ENCODE data around the gene TTLL11. TPM values are rescaled to one million over a fixed set of nuclear protein-coding genes. Genes with fewer than 3 reads are reported as not detected.

TTLL11 gene
- total RNA-seq, 1 experiment from 2014 or later, result 7.0 TPM

GRCh38 chr9:122133263-122133983 is 40.3 kb upstream of the TTLL11 start:
- Histone ChIP-seq H3K4me2 (ENCODE audit: low read length) (no peak overlapping the region), H3F3A (ENCODE audit: low read length, unreplicated experiment) (no peaks in the 10 kb centered on the region), H3K27ac (ENCODE audit: low read length) (no peak overlapping the region), H2AFZ (ENCODE audit: low read length) (no peak overlapping the region), H3K79me2 (ENCODE audit: low read length) (no peaks in the 10 kb centered on the region), H3K9ac (ENCODE audit: low read length) (no peak overlapping the region), H3K36me3 (ENCODE audit: low read depth, low read length) (no peaks in the 10 kb centered on the region), H4K20me1 (ENCODE audit: low read length) (no peaks in the 10 kb centered on the region), H3K27me3 (ENCODE audit: low read length) (no peaks in the 10 kb centered on the region), H3K4me1 (ENCODE audit: insufficient read depth, low read length) (no peaks in the 10 kb centered on the region), H3K4me3 (ENCODE audit: low read length) (no peak overlapping the region), H3K9me3 (ENCODE audit: low read length) (no peaks in the 10 kb centered on the region), H3K9me2 (replicated peaks; ENCODE audit: low read length) (no peaks in the 10 kb centered on the region)
- intact Hi-C loops (cut with micrococcal nuclease), result no loop called here
- ChIA-PET CTCF (no interaction called here), POLR2A (ENCODE audit: unreplicated experiment) (no interaction called here)
- no TSS peak for BruUV-seq (replicated peaks)
- DNase-seq (no peak), ATAC-seq (no peak)
- TF ChIP-seq CTCF (conservative IDR thresholded peaks at IDR 0.05; ENCODE audit: low read depth, low read length) (no peak), EZH2phosphoT487 (IDR thresholded peaks at IDR 0.05; ENCODE audit: borderline replicate concordance, low read length) (no peak), EZH2 (IDR thresholded peaks at IDR 0.05; ENCODE audit: low read length, unreplicated experiment) (no peak)

GRCh38 chr9:122132539-122132938 is 39.4 kb upstream of the TTLL11 start:
- ChIA-PET CTCF (no interaction called here), POLR2A (ENCODE audit: unreplicated experiment) (no interaction called here)
- Histone ChIP-seq H3K36me3 (ENCODE audit: low read depth, low read length) (no peaks in the 10 kb centered on the region), H3K4me1 (ENCODE audit: insufficient read depth, low read length) (no peaks in the 10 kb centered on the region), H3K27me3 (ENCODE audit: low read length) (no peaks in the 10 kb centered on the region), H3K9ac (ENCODE audit: low read length) (no peak overlapping the region), H4K20me1 (ENCODE audit: low read length) (no peaks in the 10 kb centered on the region), H3K27ac (ENCODE audit: low read length) (no peak overlapping the region), H3K9me3 (ENCODE audit: low read length) (no peaks in the 10 kb centered on the region), H3F3A (ENCODE audit: low read length, unreplicated experiment) (no peaks in the 10 kb centered on the region), H3K79me2 (ENCODE audit: low read length) (no peaks in the 10 kb centered on the region), H3K4me2 (ENCODE audit: low read length) (no peak overlapping the region), H2AFZ (ENCODE audit: low read length) (no peak overlapping the region), H3K4me3 (ENCODE audit: low read length) (no peak overlapping the region), H3K9me2 (replicated peaks; ENCODE audit: low read length) (no peaks in the 10 kb centered on the region)
- TF ChIP-seq EZH2phosphoT487 (IDR thresholded peaks at IDR 0.05; ENCODE audit: borderline replicate concordance, low read length), result no peak
- no peak for TF ChIP-seq CTCF (conservative IDR thresholded peaks at IDR 0.05; ENCODE audit: low read depth, low read length)
- TF ChIP-seq EZH2 (IDR thresholded peaks at IDR 0.05; ENCODE audit: low read length, unreplicated experiment), result no peak
- ATAC-seq (no peak), DNase-seq (no peak)
- intact Hi-C loops (cut with micrococcal nuclease), result no loop called here
- no TSS peak for BruUV-seq (replicated peaks)

- no peak overlapping the region for H3K9ac ChIP-seq (ENCODE audit: low read length)
- intact Hi-C loops (cut with micrococcal nuclease), result no loop called here
- ATAC-seq (no peak), DNase-seq (no peak)
- no peaks in the 10 kb centered on the region for H3F3A ChIP-seq (ENCODE audit: low read length, unreplicated experiment)
- no TSS peak for BruUV-seq (replicated peaks)
- TF ChIP-seq EZH2 (IDR thresholded peaks at IDR 0.05; ENCODE audit: low read length, unreplicated experiment) (no peak), CTCF (conservative IDR thresholded peaks at IDR 0.05; ENCODE audit: low read depth, low read length) (no peak)
- H2AFZ ChIP-seq (ENCODE audit: low read length), result no peak overlapping the region
- no peak overlapping the region for H3K27ac ChIP-seq (ENCODE audit: low read length)
- no peak overlapping the region for H3K4me2 ChIP-seq (ENCODE audit: low read length)
- no peak overlapping the region for H3K4me3 ChIP-seq (ENCODE audit: low read length)
- no peaks in the 10 kb centered on the region for H3K36me3 ChIP-seq (ENCODE audit: low read depth, low read length)
- ChIA-PET CTCF (no interaction called here), POLR2A (ENCODE audit: unreplicated experiment) (no interaction called here)
- no peaks in the 10 kb centered on the region for H3K9me2 ChIP-seq (replicated peaks; ENCODE audit: low read length)
- no peaks in the 10 kb centered on the region for H3K27me3 ChIP-seq (ENCODE audit: low read length)
- no peaks in the 10 kb centered on the region for H4K20me1 ChIP-seq (ENCODE audit: low read length)
- no peaks in the 10 kb centered on the region for H3K9me3 ChIP-seq (ENCODE audit: low read length)
- no peaks in the 10 kb centered on the region for H3K79me2 ChIP-seq (ENCODE audit: low read length)
- H3K4me1 ChIP-seq (ENCODE audit: insufficient read depth, low read length), result peaks cover 1% of the 10 kb centered on the region
Measured at GRCh38 chr9:122131401-122132001, 38.4 kb upstream of the TTLL11 start.
